ENCODE measurements around the gene TMPRSS11F.
"Not testable (repeated sequence)": the region's sequence is repeated elsewhere in the genome, so short reads cannot be mapped to it uniquely, and the experiment has no call there.

The TMPRSS11F gene

GRCh38 chr4:68129793-68130192, at the start of gene TMPRSS11F:
TSS of gene TMPRSS11F (minus strand) at chr4:68129869. CDS start at chr4:68129820, 49 bp downstream.
- no peak for DNase-seq (ENCODE audit: low read depth)

GRCh38 chr4:68176904-68177303, 47.2 kb upstream of the TMPRSS11F start:
- no peak for DNase-seq (ENCODE audit: low read depth)

- no peak for DNase-seq (ENCODE audit: low read depth)
Measured at GRCh38 chr4:68176500-68176899, 46.8 kb upstream of the TMPRSS11F start.

- peak; percentile 40 for DNase-seq (ENCODE audit: low read depth)
Measured at GRCh38 chr4:68175562-68176155, 46.0 kb upstream of the TMPRSS11F start.

- DNase-seq (ENCODE audit: low read depth) = not testable (repeated sequence)
Measured at GRCh38 chr4:68174389-68174788, 44.7 kb upstream of the TMPRSS11F start.

GRCh38 chr4:68172147-68172546, 42.5 kb upstream of the TMPRSS11F start:
- not testable (repeated sequence) for DNase-seq (ENCODE audit: low read depth)

- no peak for DNase-seq (ENCODE audit: low read depth)
Measured at GRCh38 chr4:68167706-68168105, 38.0 kb upstream of the TMPRSS11F start.

- DNase-seq (ENCODE audit: low read depth) = no peak
Measured at GRCh38 chr4:68167166-68167565, 37.5 kb upstream of the TMPRSS11F start.

- DNase-seq (ENCODE audit: low read depth) = no peak
Measured at GRCh38 chr4:68163754-68164153, 34.1 kb upstream of the TMPRSS11F start.

- DNase-seq (ENCODE audit: low read depth) = no peak
Measured at GRCh38 chr4:68162196-68162595, 32.5 kb upstream of the TMPRSS11F start.

- peak; percentile 17 for DNase-seq (ENCODE audit: low read depth)
Measured at GRCh38 chr4:68152411-68152810, 22.7 kb upstream of the TMPRSS11F start.

GRCh38 chr4:68148800-68149685, 19.4 kb upstream of the TMPRSS11F start:
- DNase-seq (ENCODE audit: low read depth) = no peak

- DNase-seq (ENCODE audit: low read depth) = no peak
Measured at GRCh38 chr4:68147079-68147478, 17.4 kb upstream of the TMPRSS11F start.

- no peak for DNase-seq (ENCODE audit: low read depth)
Measured at GRCh38 chr4:68145261-68145660, 15.6 kb upstream of the TMPRSS11F start.

- DNase-seq (ENCODE audit: low read depth) = no peak
Measured at GRCh38 chr4:68141852-68142251, 12.2 kb upstream of the TMPRSS11F start.

GRCh38 chr4:68132342-68132741, 2.7 kb upstream of the TMPRSS11F start:
- no peak for DNase-seq (ENCODE audit: low read depth)

- DNase-seq (ENCODE audit: low read depth) = no peak
Measured at GRCh38 chr4:68124262-68124661, 5.4 kb downstream of the TMPRSS11F start.

GRCh38 chr4:68123525-68123924, 6.1 kb downstream of the TMPRSS11F start:
- no peak for DNase-seq (ENCODE audit: low read depth)

GRCh38 chr4:68119921-68120320, 9.7 kb downstream of the TMPRSS11F start:
- no peak for DNase-seq (ENCODE audit: low read depth)

- DNase-seq (ENCODE audit: low read depth) = no peak
Measured at GRCh38 chr4:68110441-68110840, 19.2 kb downstream of the TMPRSS11F start.

GRCh38 chr4:68109868-68110267, 19.8 kb downstream of the TMPRSS11F start:
- no peak for DNase-seq (ENCODE audit: low read depth)

- no peak for DNase-seq (ENCODE audit: low read depth)
Measured at GRCh38 chr4:68082758-68083157, 46.9 kb downstream of the TMPRSS11F start.

GRCh38 chr4:68079928-68080327, 49.7 kb downstream of the TMPRSS11F start:
- DNase-seq (ENCODE audit: low read depth) = no peak
